Endothelial cell of umbilical vein (primary cell): ENCODE data around the gene TULP1.
A peak's percentile ranks its signal among the peaks of the same experiment; 100 is the strongest.

Experiments
- CTCF ChIP-seq, 2 donors: IDR thresholded peaks; 1 replicate in 1 of 2; 2 replicates in 1 of 2; pipeline ENCODE4 v1.5.1; 2011; ENCODE audit warnings: low read length in 2 of 2, mild to moderate bottlenecking in 2 of 2, moderate library complexity in 2 of 2, control low read depth in 1 of 2, inconsistent platforms in 1 of 2, low read depth in 1 of 2; ENCODE audit not compliant: insufficient read depth in 1 of 2; ENCODE audit errors: extremely low read depth in 1 of 2
- EZH2 ChIP-seq: IDR thresholded peaks from 2 replicates; pipeline ENCODE4 v1.6.1; 2012; ENCODE audit warnings: borderline replicate concordance, low read depth, mild to moderate bottlenecking, moderate library complexity, low read length, inconsistent platforms; ENCODE audit not compliant: severe bottlenecking
- FOS ChIP-seq: IDR thresholded peaks from 2 replicates; pipeline ENCODE4 v1.6.1; 2011; ENCODE audit warnings: mild to moderate bottlenecking, low read length, moderate library complexity, borderline replicate concordance; ENCODE audit not compliant: insufficient read depth
- GATA2 ChIP-seq: IDR thresholded peaks from 2 replicates; pipeline ENCODE4 v1.7.0; 2011; ENCODE audit warnings: low read depth, mild to moderate bottlenecking, moderate library complexity, mixed read lengths, low read length; ENCODE audit not compliant: insufficient read length, insufficient read depth
- JUN ChIP-seq: IDR thresholded peaks from 2 replicates; pipeline ENCODE4 v1.6.1; 2011; ENCODE audit warnings: borderline replicate concordance, low read depth; ENCODE audit not compliant: insufficient read length, insufficient read depth
- MAX ChIP-seq: IDR thresholded peaks from 2 replicates; pipeline ENCODE4 v1.6.1; 2011; ENCODE audit not compliant: insufficient read depth, insufficient read length
- MYC ChIP-seq: IDR thresholded peaks from one replicate; pipeline ENCODE4 v1.6.1; 2011; ENCODE audit warnings: mild to moderate bottlenecking, low read depth, low read length
- POLR2A ChIP-seq: IDR thresholded peaks from 2 replicates; pipeline ENCODE4 v1.6.1; 2012; ENCODE audit warnings: low read depth, mild to moderate bottlenecking, control low read depth, low read length
- POLR2AphosphoS5 ChIP-seq: IDR thresholded peaks from 2 replicates; pipeline ENCODE4 v1.6.1; 2012; ENCODE audit warnings: low read depth, mild to moderate bottlenecking, control low read depth, low read length, moderate library complexity; ENCODE audit not compliant: insufficient read depth

GRCh38 chr6:35468181-35468979, 44.3 kb downstream of the TULP1 start, which contains the start of gene RPL10A:
- peak; percentile 99 to 100 for TF ChIP-seq CTCF (IDR thresholded peaks at IDR 0.05; ENCODE audit: extremely low read depth in 1 of 2, insufficient read depth in 1 of 2, low read depth in 1 of 2, low read length in 2 of 2)
- TF ChIP-seq JUN, result no peak
- no peak for TF ChIP-seq EZH2
- TF ChIP-seq POLR2AphosphoS5, result peak; percentile 100
- TF ChIP-seq POLR2A, result peak; percentile 100
- TF ChIP-seq MYC, result peak; percentile 97
- TF ChIP-seq MAX, result peak; percentile 83
- no peak for TF ChIP-seq GATA2
- no peak for TF ChIP-seq FOS
